ENCODE data around the gene THAP11.

Gene THAP11

DNA sequence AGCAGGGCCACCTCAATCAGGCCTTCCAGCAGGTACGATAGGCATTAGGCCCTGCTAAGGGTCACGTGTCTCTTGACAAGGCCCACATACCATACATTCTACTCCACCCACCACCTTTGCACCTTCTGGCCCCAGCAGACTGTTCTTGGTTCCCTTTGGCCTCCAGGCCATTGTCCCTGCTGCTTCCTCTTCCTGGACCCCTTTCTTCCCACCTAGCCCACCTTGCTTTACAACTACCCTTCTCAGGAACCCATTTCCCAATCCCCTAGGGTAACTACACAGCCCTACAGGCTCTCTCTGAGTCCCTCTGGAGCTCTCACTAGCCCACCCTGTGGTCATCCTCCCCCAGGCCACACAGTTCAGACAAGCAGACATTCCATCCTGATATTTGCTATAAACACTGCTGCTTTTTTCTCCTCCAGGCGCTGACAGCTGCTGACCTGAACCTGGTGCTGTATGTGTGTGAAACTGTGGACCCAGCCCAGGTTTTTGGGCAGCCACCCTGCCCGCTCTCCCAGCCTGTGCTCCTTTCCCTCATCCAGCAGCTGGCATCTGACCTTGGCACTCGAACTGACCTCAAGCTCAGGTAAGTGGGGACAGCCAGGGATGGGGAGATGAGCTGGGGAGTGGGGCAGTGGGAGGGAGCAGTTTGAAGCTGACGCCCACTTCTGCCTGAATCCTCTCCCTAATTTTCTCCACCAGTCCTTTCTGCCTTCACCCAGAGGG is 41.2 kb downstream of the THAP11 start:
- no peak overlapping the region for H3K4me3 ChIP-seq (ENCODE audit: low read depth, low read length)
- H3K27me3 ChIP-seq (ENCODE audit: insufficient read depth, low read length): no peaks in the 10 kb centered on the region
- peaks cover 3% of the 10 kb centered on the region for H3K4me1 ChIP-seq (ENCODE audit: control insufficient read depth, insufficient read depth, low read length, unreplicated experiment)
- H3K27ac ChIP-seq (ENCODE audit: low read depth, low read length): no peak overlapping the region
- no peaks in the 10 kb centered on the region for H3K79me2 ChIP-seq (ENCODE audit: control insufficient read depth, insufficient read depth, low read length, unreplicated experiment)
- H2AFZ ChIP-seq (ENCODE audit: low read length, unreplicated experiment): no peak overlapping the region
- H3K36me3 ChIP-seq (ENCODE audit: insufficient read depth, low read length): peaks cover 9% of the 10 kb centered on the region; the same call in 1 of the 2 replicates

DNA sequence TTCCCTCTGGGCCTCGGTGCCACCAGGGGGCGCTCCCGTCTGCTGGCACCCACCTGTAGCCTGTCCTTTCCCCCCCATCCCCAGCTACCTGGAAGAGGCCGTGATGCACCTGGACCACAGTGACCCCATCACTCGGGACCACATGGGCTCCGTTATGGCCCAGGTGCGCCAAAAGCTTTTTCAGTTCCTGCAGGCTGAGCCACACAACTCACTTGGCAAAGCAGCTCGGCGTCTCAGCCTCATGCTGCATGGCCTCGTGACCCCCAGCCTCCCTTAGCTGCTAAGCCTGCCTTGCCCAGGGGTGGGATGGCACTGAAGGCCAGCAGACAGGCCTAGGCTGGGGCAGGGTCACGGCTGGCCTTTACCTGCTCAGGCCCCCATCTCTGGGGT is 41.7 kb downstream of the THAP11 start:
- H3K79me2 ChIP-seq (ENCODE audit: control insufficient read depth, insufficient read depth, low read length, unreplicated experiment): no peaks in the 10 kb centered on the region
- no peak overlapping the region for H2AFZ ChIP-seq (ENCODE audit: low read length, unreplicated experiment)
- no peak overlapping the region for H3K4me3 ChIP-seq (ENCODE audit: low read depth, low read length)
- H3K27me3 ChIP-seq (ENCODE audit: insufficient read depth, low read length): no peaks in the 10 kb centered on the region
- H3K27ac ChIP-seq (ENCODE audit: low read depth, low read length): no peak overlapping the region
- peaks cover 3% of the 10 kb centered on the region for H3K4me1 ChIP-seq (ENCODE audit: control insufficient read depth, insufficient read depth, low read length, unreplicated experiment)
- peaks cover 9% of the 10 kb centered on the region; the same call in 1 of the 2 replicates for H3K36me3 ChIP-seq (ENCODE audit: insufficient read depth, low read length)

DNA sequence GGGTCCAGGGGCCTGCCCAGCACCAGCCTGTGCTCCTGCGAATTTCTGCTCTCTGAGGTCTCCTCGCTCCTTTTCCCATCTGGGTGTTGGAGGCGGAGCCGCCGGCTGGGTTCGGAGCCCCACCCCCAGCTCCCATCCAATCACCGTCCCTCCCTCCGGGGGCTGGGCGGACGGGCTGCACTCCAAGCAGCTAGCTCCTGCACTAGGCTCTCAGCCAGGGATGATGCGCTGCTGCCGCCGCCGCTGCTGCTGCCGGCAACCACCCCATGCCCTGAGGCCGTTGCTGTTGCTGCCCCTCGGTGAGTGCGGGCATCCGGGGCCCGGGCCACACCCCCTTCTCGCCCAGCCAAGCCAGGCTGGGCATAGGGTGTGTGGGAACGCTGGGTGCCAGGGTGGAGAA is 42.6 kb downstream of the THAP11 start, which contains the start of gene NRN1L:
NRN1L (plus strand) TSS at position 202 of the 400 bp plus-strand sequence; CDS start at position 221, 19 bp downstream.
- H3K79me2 ChIP-seq (ENCODE audit: control insufficient read depth, insufficient read depth, low read length, unreplicated experiment): no peaks in the 10 kb centered on the region
- H3K4me1 ChIP-seq (ENCODE audit: control insufficient read depth, insufficient read depth, low read length, unreplicated experiment): peaks cover 3% of the 10 kb centered on the region
- no peaks in the 10 kb centered on the region for H3K27me3 ChIP-seq (ENCODE audit: insufficient read depth, low read length)
- H3K27ac ChIP-seq (ENCODE audit: low read depth, low read length): no peak within 1 kb of the TSS
- H3K36me3 ChIP-seq (ENCODE audit: insufficient read depth, low read length): peaks cover 8% of the 10 kb centered on the region; the same call in 1 of the 2 replicates
- no peak within 1 kb of the TSS for H2AFZ ChIP-seq (ENCODE audit: low read length, unreplicated experiment)
- no peak within 1 kb of the TSS for H3K4me3 ChIP-seq (ENCODE audit: low read depth, low read length)

DNA sequence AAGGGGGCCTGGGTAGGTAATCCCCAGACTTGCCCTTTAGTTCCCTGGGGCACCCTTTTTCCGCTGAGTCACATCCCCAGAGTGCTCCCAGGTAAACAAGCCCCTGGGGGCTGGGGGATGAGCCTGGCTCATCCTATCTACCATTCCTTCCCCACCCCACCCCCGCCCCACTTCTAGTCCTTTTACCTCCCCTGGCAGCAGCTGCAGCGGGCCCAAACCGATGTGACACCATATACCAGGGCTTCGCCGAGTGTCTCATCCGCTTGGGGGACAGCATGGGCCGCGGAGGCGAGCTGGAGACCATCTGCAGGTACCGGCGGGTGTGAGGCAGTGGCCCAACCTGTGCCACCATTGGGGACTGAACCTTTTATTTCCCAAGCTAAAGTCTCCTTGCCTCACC is 43.4 kb downstream of the THAP11 start:
- peaks cover 3% of the 10 kb centered on the region for H3K4me1 ChIP-seq (ENCODE audit: control insufficient read depth, insufficient read depth, low read length, unreplicated experiment)
- 0 out of 2 replicates have a peak, but pooled peaks cover 4% of the 10 kb centered on the region for H3K36me3 ChIP-seq (ENCODE audit: insufficient read depth, low read length)
- H2AFZ ChIP-seq (ENCODE audit: low read length, unreplicated experiment): no peak overlapping the region
- H3K27me3 ChIP-seq (ENCODE audit: insufficient read depth, low read length): no peaks in the 10 kb centered on the region
- H3K79me2 ChIP-seq (ENCODE audit: control insufficient read depth, insufficient read depth, low read length, unreplicated experiment): no peaks in the 10 kb centered on the region
- no peak overlapping the region for H3K4me3 ChIP-seq (ENCODE audit: low read depth, low read length)
- no peak overlapping the region for H3K27ac ChIP-seq (ENCODE audit: low read depth, low read length)

DNA sequence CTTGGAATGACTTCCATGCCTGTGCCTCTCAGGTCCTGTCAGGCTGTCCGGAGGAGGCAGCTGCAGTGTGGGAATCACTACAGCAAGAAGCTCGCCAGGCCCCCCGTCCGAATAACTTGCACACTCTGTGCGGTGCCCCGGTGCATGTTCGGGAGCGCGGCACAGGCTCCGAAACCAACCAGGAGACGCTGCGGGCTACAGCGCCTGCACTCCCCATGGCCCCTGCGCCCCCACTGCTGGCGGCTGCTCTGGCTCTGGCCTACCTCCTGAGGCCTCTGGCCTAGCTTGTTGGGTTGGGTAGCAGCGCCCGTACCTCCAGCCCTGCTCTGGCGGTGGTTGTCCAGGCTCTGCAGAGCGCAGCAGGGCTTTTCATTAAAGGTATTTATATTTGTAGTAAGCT is 43.9 kb downstream of the THAP11 start:
- Histone ChIP-seq H3K79me2 (ENCODE audit: control insufficient read depth, insufficient read depth, low read length, unreplicated experiment) (no peaks in the 10 kb centered on the region), H3K27ac (ENCODE audit: low read depth, low read length) (no peak overlapping the region), H3K36me3 (ENCODE audit: insufficient read depth, low read length) (no peaks in the 10 kb centered on the region), H2AFZ (ENCODE audit: low read length, unreplicated experiment) (no peak overlapping the region), H3K4me1 (ENCODE audit: control insufficient read depth, insufficient read depth, low read length, unreplicated experiment) (peaks cover 3% of the 10 kb centered on the region), H3K4me3 (ENCODE audit: low read depth, low read length) (no peak overlapping the region), H3K27me3 (ENCODE audit: insufficient read depth, low read length) (no peaks in the 10 kb centered on the region)

DNA sequence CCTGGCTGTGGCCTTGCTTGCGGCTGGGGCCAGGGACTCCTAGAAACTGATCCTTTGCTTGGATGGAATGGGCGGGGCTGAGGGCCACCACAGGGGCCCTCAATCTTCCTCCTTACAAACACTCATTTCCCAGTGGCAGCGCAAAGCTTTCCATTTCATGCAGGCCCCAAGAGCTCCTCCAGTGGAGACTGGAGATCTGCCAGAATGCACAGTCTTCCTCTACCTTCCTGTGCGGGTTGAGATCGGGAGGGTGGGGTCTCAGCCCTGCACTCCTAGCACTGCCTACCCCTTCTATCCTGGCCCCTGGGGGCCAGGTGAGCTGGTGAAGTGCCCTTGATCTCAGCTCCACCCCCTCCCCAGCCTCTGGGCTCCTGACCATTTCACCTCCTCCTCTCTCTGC is 44.3 kb downstream of the THAP11 start:
- no peak overlapping the region for H2AFZ ChIP-seq (ENCODE audit: low read length, unreplicated experiment)
- no peak overlapping the region for H3K4me3 ChIP-seq (ENCODE audit: low read depth, low read length)
- no peak overlapping the region for H3K27ac ChIP-seq (ENCODE audit: low read depth, low read length)
- no peaks in the 10 kb centered on the region for H3K27me3 ChIP-seq (ENCODE audit: insufficient read depth, low read length)
- H3K4me1 ChIP-seq (ENCODE audit: control insufficient read depth, insufficient read depth, low read length, unreplicated experiment): peaks cover 3% of the 10 kb centered on the region
- H3K79me2 ChIP-seq (ENCODE audit: control insufficient read depth, insufficient read depth, low read length, unreplicated experiment): no peaks in the 10 kb centered on the region
- no peaks in the 10 kb centered on the region for H3K36me3 ChIP-seq (ENCODE audit: insufficient read depth, low read length)

DNA sequence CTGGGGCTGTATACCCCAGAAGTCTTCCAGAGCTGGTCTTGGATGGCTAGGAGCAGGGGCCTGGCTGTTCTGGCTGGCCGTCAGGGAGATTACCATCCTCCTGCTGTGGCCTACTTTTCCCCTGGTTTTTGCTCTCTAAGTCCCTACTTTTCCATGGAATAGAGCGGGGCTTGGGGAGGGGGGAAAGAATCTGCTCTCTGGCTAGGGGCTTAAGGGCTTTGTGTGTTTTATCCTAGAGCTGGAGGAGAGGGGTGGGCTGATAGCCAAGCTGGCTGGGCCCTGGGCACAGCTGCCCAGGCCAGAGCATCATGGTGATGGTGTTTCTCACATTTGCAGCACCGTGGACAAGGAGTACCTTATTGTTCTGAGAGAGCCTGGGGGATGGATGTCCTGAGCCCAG is 46.2 kb downstream of the THAP11 start:
- no peaks in the 10 kb centered on the region for H3K27me3 ChIP-seq (ENCODE audit: insufficient read depth, low read length)
- H3K27ac ChIP-seq (ENCODE audit: low read depth, low read length): no peak overlapping the region
- peaks cover 3% of the 10 kb centered on the region for H3K4me1 ChIP-seq (ENCODE audit: control insufficient read depth, insufficient read depth, low read length, unreplicated experiment)
- no peak overlapping the region for H2AFZ ChIP-seq (ENCODE audit: low read length, unreplicated experiment)
- no peaks in the 10 kb centered on the region for H3K36me3 ChIP-seq (ENCODE audit: insufficient read depth, low read length)
- peaks cover 2% of the 10 kb centered on the region for H3K79me2 ChIP-seq (ENCODE audit: control insufficient read depth, insufficient read depth, low read length, unreplicated experiment)
- H3K4me3 ChIP-seq (ENCODE audit: low read depth, low read length): no peak overlapping the region

DNA sequence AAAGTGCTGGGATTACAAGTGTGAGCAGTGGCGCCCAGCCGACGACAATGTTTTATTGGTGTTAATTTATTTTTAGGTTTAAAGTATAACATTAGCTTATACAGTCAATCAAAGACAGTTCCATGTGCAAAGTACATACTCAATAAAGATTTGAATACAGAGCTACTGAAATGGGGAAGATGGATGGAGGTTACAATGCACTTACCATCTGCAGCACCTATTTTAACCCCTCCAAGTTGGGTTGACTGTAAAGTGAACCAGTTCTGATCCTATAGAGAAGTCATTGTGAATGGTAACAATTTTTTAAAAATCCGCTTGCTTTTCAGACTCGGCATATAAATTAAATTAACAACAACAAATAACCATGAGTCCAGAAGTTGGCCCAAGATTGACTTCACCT is 50.3 kb downstream of the THAP11 start:
- Histone ChIP-seq H3K79me2 (ENCODE audit: control insufficient read depth, insufficient read depth, low read length, unreplicated experiment) (peaks cover 40% of the 10 kb centered on the region), H3K36me3 (ENCODE audit: insufficient read depth, low read length) (no peaks in the 10 kb centered on the region), H3K27ac (ENCODE audit: low read depth, low read length) (no peak overlapping the region), H3K27me3 (ENCODE audit: insufficient read depth, low read length) (no peaks in the 10 kb centered on the region), H3K4me3 (ENCODE audit: low read depth, low read length) (peak overlapping the region; percentile 83), H2AFZ (ENCODE audit: low read length, unreplicated experiment) (peak overlapping the region; percentile 67), H3K4me1 (ENCODE audit: control insufficient read depth, insufficient read depth, low read length, unreplicated experiment) (peaks cover 9% of the 10 kb centered on the region)

DNA sequence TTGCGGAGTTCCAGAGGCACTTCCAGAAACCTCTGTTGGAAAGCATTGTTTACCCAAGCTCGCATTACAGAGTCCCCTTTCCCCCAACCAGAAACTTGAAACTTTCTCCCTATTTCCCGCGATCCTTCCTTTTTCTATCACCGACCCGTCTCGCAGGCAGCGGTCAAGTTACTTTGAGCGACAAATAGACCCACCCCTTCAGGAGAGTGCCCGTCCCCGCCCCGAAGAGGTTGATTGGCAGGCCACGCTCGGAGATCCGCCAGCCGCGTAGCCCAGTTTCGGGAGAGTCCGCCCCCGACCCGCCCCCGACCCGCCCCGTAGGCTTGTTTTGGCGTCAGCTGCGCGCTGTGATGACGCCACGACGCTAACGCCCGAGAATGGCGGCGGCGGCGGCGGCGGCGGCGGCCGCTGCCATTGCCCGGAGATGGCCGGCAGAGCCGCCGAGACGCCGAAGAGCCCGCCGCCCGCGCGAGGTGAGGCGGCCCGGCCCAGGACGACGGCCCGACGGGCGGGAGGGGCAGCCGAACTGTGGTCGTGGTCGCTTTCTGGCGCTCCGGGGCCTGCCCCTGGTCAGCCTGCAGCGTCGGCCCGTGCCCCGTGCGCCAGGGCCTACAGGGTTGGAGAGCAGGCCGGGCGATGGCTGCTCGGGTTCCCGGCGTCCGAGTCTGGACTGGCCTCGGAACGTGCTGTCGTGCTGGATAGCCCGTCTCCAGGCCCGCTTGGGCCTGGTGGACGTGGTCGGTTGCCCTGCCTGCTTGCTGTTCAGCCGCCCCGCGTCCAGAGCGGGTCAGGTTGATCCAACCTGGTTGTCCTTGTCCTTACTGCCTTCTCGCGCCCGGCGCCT is 51.0 kb downstream of the THAP11 start, which contains the start of gene PSKH1:
PSKH1 (plus strand) TSS at position 356 of the 844 bp plus-strand sequence. CDS start 15,496 bp downstream, outside the sequence.
- Histone ChIP-seq H3K27ac (ENCODE audit: low read depth, low read length) (peak within 1 kb of the TSS; percentile 66), H3K79me2 (ENCODE audit: control insufficient read depth, insufficient read depth, low read length, unreplicated experiment) (peaks cover 45% of the 10 kb centered on the region), H2AFZ (ENCODE audit: low read length, unreplicated experiment) (peak within 1 kb of the TSS; percentile 97), H3K4me3 (ENCODE audit: low read depth, low read length) (peak within 1 kb of the TSS; percentile 83), H3K36me3 (ENCODE audit: insufficient read depth, low read length) (no peaks in the 10 kb centered on the region), H3K27me3 (ENCODE audit: insufficient read depth, low read length) (no peaks in the 10 kb centered on the region), H3K4me1 (ENCODE audit: control insufficient read depth, insufficient read depth, low read length, unreplicated experiment) (peaks cover 9% of the 10 kb centered on the region)
